Effector memory CD4-positive, alpha-beta T cell (primary cell): ENCODE results near the gene ITGB6.
"Not testable (repeated sequence)": the region's sequence is repeated elsewhere in the genome, so short reads cannot be mapped to it uniquely, and the experiment has no call there.

ENCODE experiments used
- DNase-seq, 3 donors: peaks; one replicate each; pipeline ENCODE4 v3.0.0-alpha.2; 2020
- H3K27ac ChIP-seq: 2 replicates; pipeline ENCODE4 v1.7.0; 2013; ENCODE audit warnings: mild to moderate bottlenecking, low read length, moderate library complexity; ENCODE audit not compliant: insufficient read depth, poor library complexity, severe bottlenecking
- H3K27me3 ChIP-seq: replicated peaks from 2 replicates; pipeline ENCODE4 v1.7.0; 2013; ENCODE audit warnings: mild to moderate bottlenecking, low read length; ENCODE audit not compliant: insufficient read depth, control insufficient read depth, poor library complexity, severe bottlenecking
- H3K36me3 ChIP-seq: 2 replicates; pipeline ENCODE4 v1.7.0; 2013; ENCODE audit warnings: mild to moderate bottlenecking, low read length, moderate library complexity; ENCODE audit not compliant: control insufficient read depth, insufficient read depth
- H3K4me1 ChIP-seq: 2 replicates; pipeline ENCODE4 v1.7.0; 2013; ENCODE audit warnings: low read length, mild to moderate bottlenecking; ENCODE audit not compliant: control insufficient read depth, insufficient read depth, poor library complexity, severe bottlenecking
- H3K4me3 ChIP-seq: 2 replicates; pipeline ENCODE4 v1.7.0; 2013; ENCODE audit warnings: low read length, low read depth, mild to moderate bottlenecking; ENCODE audit not compliant: insufficient read depth, poor library complexity, severe bottlenecking
- H3K9me3 ChIP-seq: 2 replicates; pipeline ENCODE4 v1.7.0; 2013; ENCODE audit warnings: mild to moderate bottlenecking, low read length, moderate library complexity; ENCODE audit not compliant: control insufficient read depth

The ITGB6 gene

DNA sequence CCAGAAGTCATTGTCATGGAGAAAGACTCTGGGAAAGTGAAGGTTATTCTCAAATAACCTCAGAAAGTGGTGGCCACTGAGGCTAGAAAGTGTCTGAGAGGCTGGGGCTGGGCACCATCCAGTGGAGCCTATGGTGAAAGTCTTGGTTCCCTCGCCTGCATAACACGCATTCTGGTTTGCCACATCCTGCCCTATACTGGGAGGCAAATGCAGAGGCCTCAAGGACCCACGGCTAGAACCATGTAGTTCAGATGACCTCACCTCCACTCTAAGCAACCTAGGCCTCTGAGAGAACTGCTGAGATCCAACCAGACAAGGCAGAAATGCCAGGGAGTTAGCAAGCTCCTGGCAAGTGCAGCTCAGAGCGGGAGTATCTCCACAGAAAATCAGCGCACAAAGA lies 5.1 kb downstream of the ITGB6 start:
- DNase-seq = no peak
- Histone ChIP-seq H3K9me3 (no peaks in the 10 kb centered on the region), H3K36me3 (no peaks in the 10 kb centered on the region), H3K4me1 (no peaks in the 10 kb centered on the region), H3K27ac (no peak overlapping the region), H3K27me3 (no peaks in the 10 kb centered on the region), H3K4me3 (no peak overlapping the region)

DNA sequence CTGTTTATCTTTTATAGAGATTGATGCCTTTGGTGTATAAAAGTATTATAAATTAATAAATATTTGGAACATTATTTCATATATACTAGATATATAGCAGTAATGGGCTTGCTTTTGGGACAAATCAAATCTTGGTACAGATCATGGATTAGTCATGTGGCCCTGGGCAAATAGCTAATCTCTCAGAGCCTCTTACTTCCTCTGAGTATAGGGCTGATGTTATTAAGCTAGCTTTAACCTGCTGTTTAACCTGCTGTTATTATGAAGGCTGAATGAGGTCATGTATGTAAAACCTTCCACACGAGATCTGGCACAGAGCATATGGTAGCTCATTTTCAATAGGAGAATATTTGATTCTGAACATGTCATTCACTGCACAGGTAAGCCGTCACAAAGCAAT lies 5.7 kb downstream of the ITGB6 start:
- Histone ChIP-seq H3K27me3 (no peaks in the 10 kb centered on the region), H3K4me3 (no peak overlapping the region), H3K27ac (no peak overlapping the region), H3K4me1 (no peaks in the 10 kb centered on the region), H3K36me3 (no peaks in the 10 kb centered on the region), H3K9me3 (no peaks in the 10 kb centered on the region)
- no peak for DNase-seq

DNA sequence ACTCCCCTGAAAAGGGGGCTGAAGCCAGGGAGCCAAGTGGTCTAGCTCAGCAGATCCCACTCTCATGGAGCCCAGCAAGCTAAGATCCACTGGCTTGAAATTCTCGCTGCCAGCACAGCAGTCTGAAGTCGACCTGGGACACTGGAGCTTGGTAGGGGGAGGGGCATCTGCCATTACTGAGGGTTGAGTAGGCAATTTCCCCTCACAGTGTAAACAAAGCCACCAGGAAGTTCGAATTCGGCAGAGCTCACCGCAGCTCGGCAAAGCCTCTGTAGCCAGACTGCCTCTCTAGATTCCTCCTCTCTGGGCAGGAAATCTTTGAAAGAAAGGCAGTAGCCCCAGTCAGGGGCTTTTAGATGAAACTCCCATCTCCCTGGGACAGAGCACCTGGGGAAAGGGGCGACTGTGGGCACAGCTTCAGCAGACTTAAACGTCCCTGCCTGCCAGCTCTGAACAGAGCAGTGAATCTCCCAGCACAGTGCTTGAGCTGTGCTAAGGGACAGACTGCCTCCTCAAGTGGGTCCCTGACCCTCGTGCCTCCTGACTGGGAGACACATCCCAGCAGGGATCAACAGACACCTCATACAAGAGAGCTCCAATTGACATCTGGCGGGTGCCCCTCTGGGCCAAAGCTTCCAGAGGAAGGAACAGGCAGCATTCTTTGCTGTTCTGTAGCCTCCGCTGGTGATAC lies 18.8 kb downstream of the ITGB6 start:
- H3K36me3 ChIP-seq, H3K4me1 ChIP-seq, DNase-seq, H3K9me3 ChIP-seq, H3K4me3 ChIP-seq, H3K27ac ChIP-seq, H3K27me3 ChIP-seq: not testable (repeated sequence)

DNA sequence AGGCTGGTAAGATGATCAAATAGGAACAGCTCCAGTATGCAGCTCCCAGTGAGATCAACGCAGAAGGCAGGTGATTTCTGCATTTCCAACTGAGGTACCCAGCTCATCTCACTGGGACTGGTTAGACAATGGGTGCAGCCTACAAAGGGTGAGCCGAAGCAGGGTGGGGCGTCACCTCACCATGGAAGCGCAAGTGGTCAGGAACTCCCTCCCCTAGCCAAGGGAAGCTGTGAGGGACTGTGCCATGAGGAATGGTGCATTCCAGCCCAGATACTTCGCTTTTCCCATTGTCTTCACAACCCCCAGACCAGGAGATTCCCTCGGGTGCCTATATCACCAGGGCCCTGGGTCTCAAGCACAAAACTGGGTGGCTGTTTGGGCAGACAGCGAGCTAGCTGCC lies 19.4 kb downstream of the ITGB6 start:
- H3K4me3 ChIP-seq, H3K27me3 ChIP-seq, H3K27ac ChIP-seq, DNase-seq, H3K36me3 ChIP-seq, H3K9me3 ChIP-seq, H3K4me1 ChIP-seq: not testable (repeated sequence)

DNA sequence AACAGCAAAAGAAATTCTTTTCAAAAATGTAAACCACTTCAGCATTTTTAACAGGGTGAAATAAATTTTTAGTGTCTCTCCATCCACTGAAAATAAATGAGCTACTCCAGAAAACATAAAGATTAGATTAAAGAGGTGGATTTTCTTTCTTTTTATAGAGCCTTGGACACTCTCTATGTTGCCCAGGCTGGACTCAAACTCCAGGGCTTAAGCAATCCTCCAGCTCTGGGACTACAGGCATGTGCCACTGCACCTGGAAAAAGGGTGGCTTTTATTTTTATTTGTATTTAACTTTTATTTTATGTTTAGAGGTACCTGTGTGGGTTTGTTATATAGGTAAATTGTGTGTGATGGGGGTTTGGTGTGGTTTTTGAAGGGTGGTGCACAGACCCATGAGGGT lies 19.9 kb downstream of the ITGB6 start:
- Histone ChIP-seq H3K27me3 (no peaks in the 10 kb centered on the region), H3K27ac (no peak overlapping the region), H3K9me3 (no peaks in the 10 kb centered on the region), H3K4me3 (no peak overlapping the region), H3K4me1 (no peaks in the 10 kb centered on the region), H3K36me3 (no peaks in the 10 kb centered on the region)
- DNase-seq = no peak

DNA sequence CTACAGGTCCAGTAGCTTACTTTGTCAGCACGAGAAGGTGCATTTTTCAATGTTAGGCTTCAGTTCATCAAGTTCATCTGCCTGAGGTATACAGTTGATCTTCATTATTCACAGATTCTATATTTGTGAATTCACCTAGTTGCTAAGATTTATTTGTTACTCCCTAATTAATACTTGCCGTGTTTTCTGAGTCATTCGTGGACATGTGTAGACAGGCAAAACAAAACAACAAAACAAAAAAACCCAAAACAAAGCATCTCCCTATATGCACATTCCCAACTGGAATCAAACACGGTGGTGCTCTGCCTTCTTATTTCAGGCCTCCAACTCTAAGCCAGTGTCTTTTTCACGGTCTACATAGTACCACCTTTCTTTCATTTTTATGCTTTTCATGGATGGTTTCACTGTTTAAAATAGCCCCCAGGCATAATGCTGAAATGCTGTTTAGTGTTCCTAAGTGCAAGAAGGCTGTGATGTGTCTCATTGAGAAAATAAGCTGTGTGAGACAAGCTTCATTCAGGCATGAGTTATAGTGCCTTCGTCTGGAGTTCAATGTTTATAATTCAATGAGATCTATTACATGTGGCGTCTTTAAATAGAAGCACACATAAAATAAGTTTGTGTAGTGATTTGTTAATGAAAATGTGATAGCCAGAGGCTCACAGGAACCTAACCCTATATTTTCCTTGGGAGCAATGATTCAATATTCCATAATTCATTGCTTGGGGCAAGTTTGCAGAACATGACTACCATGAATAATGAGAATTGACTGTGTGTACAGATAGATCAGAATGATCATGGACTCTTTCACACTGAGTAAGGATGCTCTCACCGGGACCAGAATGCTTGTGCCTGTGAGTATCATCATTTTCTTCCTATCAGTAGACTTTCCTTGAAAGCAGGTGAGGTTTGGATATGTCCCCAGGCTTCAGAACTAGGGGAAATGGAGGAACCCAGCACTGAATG lies 24.6 kb downstream of the ITGB6 start:
- no peak overlapping the region for H3K27ac ChIP-seq
- DNase-seq = no peak
- no peaks in the 10 kb centered on the region for H3K4me1 ChIP-seq
- H3K9me3 ChIP-seq = no peaks in the 10 kb centered on the region
- no peaks in the 10 kb centered on the region for H3K27me3 ChIP-seq
- no peak overlapping the region for H3K4me3 ChIP-seq
- no peaks in the 10 kb centered on the region for H3K36me3 ChIP-seq

DNA sequence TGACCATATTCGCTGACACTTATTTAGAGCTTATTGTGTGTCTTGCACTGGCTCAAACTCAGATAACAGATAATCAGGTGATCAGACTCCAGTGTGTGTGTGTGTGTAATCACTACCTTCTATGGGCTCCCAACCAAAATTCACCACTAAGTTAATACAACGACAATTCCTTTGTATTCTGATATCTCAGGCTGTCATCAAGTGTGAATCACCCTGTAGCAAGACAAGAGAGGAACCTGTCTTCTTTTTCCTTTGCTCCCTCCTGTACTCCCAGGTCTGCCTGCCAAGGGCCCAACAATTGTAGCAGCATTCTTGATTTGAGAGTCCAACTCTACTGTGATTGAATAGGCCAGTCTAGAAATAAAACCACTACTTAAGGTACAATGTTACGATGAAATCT lies 25.8 kb downstream of the ITGB6 start:
- no peaks in the 10 kb centered on the region for H3K9me3 ChIP-seq
- no peak for DNase-seq
- H3K4me3 ChIP-seq = no peak overlapping the region
- no peaks in the 10 kb centered on the region for H3K36me3 ChIP-seq
- no peaks in the 10 kb centered on the region for H3K27me3 ChIP-seq
- H3K4me1 ChIP-seq = no peaks in the 10 kb centered on the region
- no peak overlapping the region for H3K27ac ChIP-seq

DNA sequence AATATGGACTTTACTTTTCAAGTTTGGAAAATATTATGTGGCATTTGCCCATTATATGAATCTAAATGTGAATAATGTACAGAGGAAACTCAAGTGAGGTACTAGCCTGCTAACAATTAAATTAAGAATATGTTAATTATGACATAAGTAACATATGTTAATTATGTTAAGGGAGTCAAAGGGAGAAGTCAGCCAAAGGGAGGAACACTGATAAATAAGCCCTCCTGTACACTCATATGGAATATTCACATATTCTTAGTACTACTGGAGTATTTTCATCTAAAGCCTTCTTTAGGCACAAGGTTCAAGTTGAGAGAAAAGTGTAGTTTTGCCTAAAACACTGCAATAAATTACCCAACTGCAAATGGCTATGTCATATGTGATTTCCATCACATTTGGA lies 30.1 kb downstream of the ITGB6 start:
- H3K27ac ChIP-seq = no peak overlapping the region
- DNase-seq = no peak
- no peak overlapping the region for H3K4me3 ChIP-seq
- H3K36me3 ChIP-seq = no peaks in the 10 kb centered on the region
- no peaks in the 10 kb centered on the region for H3K27me3 ChIP-seq
- H3K4me1 ChIP-seq = no peaks in the 10 kb centered on the region
- no peaks in the 10 kb centered on the region for H3K9me3 ChIP-seq

DNA sequence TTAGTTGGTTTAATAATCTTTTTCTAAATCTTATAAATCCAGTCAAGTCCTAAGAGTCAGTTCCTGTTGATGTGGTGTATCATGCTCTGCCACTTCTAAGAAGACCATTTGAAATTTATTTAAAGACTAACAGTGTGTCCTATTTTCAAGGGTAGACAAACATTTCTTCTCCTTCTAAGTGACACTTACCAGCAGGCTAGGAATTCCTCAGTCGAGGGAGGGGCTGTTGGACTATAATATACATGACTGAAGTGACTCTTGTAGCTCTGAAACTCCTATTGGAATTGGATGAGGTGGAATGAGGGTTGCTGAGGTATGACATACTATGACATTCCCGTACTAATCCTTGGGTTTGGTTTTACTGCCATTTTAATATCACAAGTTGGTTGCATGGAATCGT lies 30.6 kb downstream of the ITGB6 start:
- Histone ChIP-seq H3K27ac (no peak overlapping the region), H3K36me3 (no peaks in the 10 kb centered on the region)
- no peak for DNase-seq

DNA sequence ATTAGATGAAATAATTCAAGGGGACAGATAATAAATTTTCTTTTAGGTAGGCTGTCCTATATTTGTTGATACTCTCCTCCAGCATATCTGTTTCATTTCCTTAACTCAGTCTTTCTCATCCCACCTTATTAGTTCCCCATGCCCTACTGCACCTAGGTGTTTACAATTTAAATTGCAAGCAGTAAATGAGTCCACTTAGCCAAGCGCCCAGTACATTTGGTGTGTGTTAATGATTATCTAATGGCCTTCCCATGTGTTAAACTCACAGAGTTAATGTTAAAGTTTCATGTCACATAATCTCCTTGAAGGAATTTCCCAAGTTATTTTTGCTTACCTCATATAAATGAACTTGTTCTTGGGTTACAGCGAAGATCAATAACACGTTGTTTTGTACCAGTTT lies 31.2 kb downstream of the ITGB6 start:
- no peaks in the 10 kb centered on the region for H3K36me3 ChIP-seq
- H3K9me3 ChIP-seq = no peaks in the 10 kb centered on the region
- no peak for DNase-seq
- H3K4me1 ChIP-seq = no peaks in the 10 kb centered on the region
- no peaks in the 10 kb centered on the region for H3K27me3 ChIP-seq
- H3K4me3 ChIP-seq = no peak overlapping the region
- no peak overlapping the region for H3K27ac ChIP-seq

More for the DNA sequence above, 30.6 kb downstream of the ITGB6 start:
- H3K9me3 ChIP-seq = no peaks in the 10 kb centered on the region
- H3K27me3 ChIP-seq = no peaks in the 10 kb centered on the region
- H3K4me1 ChIP-seq = no peaks in the 10 kb centered on the region
- H3K4me3 ChIP-seq = no peak overlapping the region
